OCI-LY1 (cell line): ENCODE measurements around the gene ZNF292.
A peak's percentile ranks its signal among the peaks of the same experiment; 100 is the strongest.

Source experiments
- H2AFZ ChIP-seq: fragments of 200-600 bp; sonication (generic), shearing (Covaris generic); 2 replicates; pipeline ENCODE4 v1.6.0; 2014; ENCODE audit warnings: antibody characterized with exemption, mild to moderate bottlenecking, low read length
- H3F3A ChIP-seq: fragments of 200-600 bp; sonication (generic), shearing (Covaris generic); 2 replicates; pipeline ENCODE4 v1.6.0; 2014; ENCODE audit warnings: mild to moderate bottlenecking, antibody characterized with exemption, low read length, moderate library complexity; ENCODE audit not compliant: insufficient read depth
- H3K27ac ChIP-seq: fragments of 200-600 bp; sonication (generic); 2 replicates; pipeline ENCODE4 v1.5.1; 2014; ENCODE audit warnings: low read length, mixed run types, mild to moderate bottlenecking, low read depth; ENCODE audit not compliant: poor library complexity, severe bottlenecking
- H3K27me3 ChIP-seq: fragments of 200-600 bp; sonication (generic); 2 replicates; pipeline ENCODE4 v1.6.0; 2014; ENCODE audit warnings: antibody characterized with exemption, mild to moderate bottlenecking, low read length, moderate library complexity; ENCODE audit not compliant: insufficient read depth
- H3K36me3 ChIP-seq: fragments of 200-600 bp; sonication (generic); 2 replicates; pipeline ENCODE4 v1.6.1; 2014; ENCODE audit warnings: mild to moderate bottlenecking, antibody characterized with exemption, low read length, moderate library complexity, mixed read lengths; ENCODE audit not compliant: insufficient read depth
- H3K4me1 ChIP-seq: fragments of 200-600 bp; sonication (generic); 2 replicates; pipeline ENCODE4 v1.5.1; 2014; ENCODE audit warnings: mild to moderate bottlenecking, low read length, moderate library complexity; ENCODE audit not compliant: insufficient read depth, severe bottlenecking
- H3K4me2 ChIP-seq: fragments of 200-600 bp; sonication (generic), shearing (Covaris generic); 2 replicates; pipeline ENCODE4 v1.6.1; 2014; ENCODE audit warnings: low read length
- H3K4me3 ChIP-seq: fragments of 200-600 bp; sonication (generic); 2 replicates; pipeline ENCODE4 v1.5.1; 2014; ENCODE audit warnings: low read length, low read depth, mild to moderate bottlenecking, mixed read lengths; ENCODE audit not compliant: poor library complexity, severe bottlenecking
- H3K79me2 ChIP-seq: fragments of 200-600 bp; shearing (Covaris generic); 2 replicates; pipeline ENCODE4 v1.6.1; 2016; ENCODE audit warnings: mixed run types, low read length, mixed read lengths; ENCODE audit not compliant: insufficient read depth
- H3K9ac ChIP-seq: fragments of 200-600 bp; sonication (generic), shearing (Covaris generic); 2 replicates; pipeline ENCODE4 v1.6.1; 2014; ENCODE audit warnings: mild to moderate bottlenecking, low read length, mixed read lengths
- H3K9me2 ChIP-seq: fragments of 200-600 bp; sonication (generic), shearing (Covaris generic); 2 replicates; pipeline ENCODE4 v1.6.1; 2014; ENCODE audit warnings: low read depth, mild to moderate bottlenecking, low read length, mixed read lengths
- H3K9me3 ChIP-seq: fragments of 200-600 bp; shearing (Covaris generic); 2 replicates; pipeline ENCODE4 v1.6.1; 2014; ENCODE audit warnings: low read length, mixed read lengths
- H4K20me1 ChIP-seq: fragments of 200-600 bp; sonication (generic), shearing (Covaris generic); 2 replicates; pipeline ENCODE4 v1.6.0; 2016; ENCODE audit warnings: mild to moderate bottlenecking, low read length; ENCODE audit not compliant: insufficient read depth
- CTCF ChIP-seq: fragments of 200-600 bp; sonication (generic), shearing (Covaris generic); IDR thresholded peaks from 2 replicates; pipeline ENCODE4 v1.5.1; 2017; ENCODE audit warnings: mild to moderate bottlenecking, antibody characterized with exemption, low read length, moderate library complexity, mixed read lengths
- EZH2 ChIP-seq: fragments of 200-600 bp; sonication (generic), shearing (Covaris generic); IDR thresholded peaks from 2 replicates; pipeline ENCODE4 v1.8.0; 2017; ENCODE audit warnings: borderline replicate concordance, mixed run types, mild to moderate bottlenecking, antibody characterized with exemption, low read length, moderate library complexity, mixed read lengths

The ZNF292 gene

GRCh38 chr6:87277123-87277522 is 121.8 kb downstream of the ZNF292 start:
- no peaks in the 10 kb centered on the region for H3K27me3 ChIP-seq
- no peaks in the 10 kb centered on the region for H3K79me2 ChIP-seq
- no peak overlapping the region for H3K4me2 ChIP-seq
- H4K20me1 ChIP-seq, result no peaks in the 10 kb centered on the region
- TF ChIP-seq CTCF (peak; percentile 64), EZH2 (no peak)
- H3F3A ChIP-seq, result peaks cover 4% of the 10 kb centered on the region; the same call in 1 of the 2 replicates
- H3K36me3 ChIP-seq, result no peaks in the 10 kb centered on the region
- no peaks in the 10 kb centered on the region for H3K9me2 ChIP-seq
- no peak overlapping the region for H3K27ac ChIP-seq
- H3K9me3 ChIP-seq, result no peaks in the 10 kb centered on the region
- H2AFZ ChIP-seq, result no peak overlapping the region
- H3K4me1 ChIP-seq, result peaks cover 3% of the 10 kb centered on the region
- H3K9ac ChIP-seq, result no peak overlapping the region
- H3K4me3 ChIP-seq, result no peak overlapping the region

- Histone ChIP-seq H4K20me1 (no peaks in the 10 kb centered on the region), H3K4me1 (peaks cover 3% of the 10 kb centered on the region)
These were observed 123.8 kb downstream of the ZNF292 start for GRCh38 chr6:87279196-87279595.

GRCh38 chr6:87281426-87281825 is 126.1 kb downstream of the ZNF292 start:
- H3K4me1 ChIP-seq, result peaks cover 3% of the 10 kb centered on the region
- no peaks in the 10 kb centered on the region; the same call in 1 of the 2 replicates for H3K27me3 ChIP-seq
- TF ChIP-seq EZH2 (no peak), CTCF (no peak)
- H3K4me3 ChIP-seq, result no peak overlapping the region
- H3K9me2 ChIP-seq, result no peaks in the 10 kb centered on the region
- no peak overlapping the region for H3K9ac ChIP-seq
- H3K9me3 ChIP-seq, result no peaks in the 10 kb centered on the region
- no peak overlapping the region for H2AFZ ChIP-seq
- H3K36me3 ChIP-seq, result no peaks in the 10 kb centered on the region
- H3F3A ChIP-seq, result peaks cover 4% of the 10 kb centered on the region; the same call in 1 of the 2 replicates
- H3K79me2 ChIP-seq, result no peaks in the 10 kb centered on the region
- no peak overlapping the region for H3K27ac ChIP-seq
- no peak overlapping the region for H3K4me2 ChIP-seq
- no peaks in the 10 kb centered on the region for H4K20me1 ChIP-seq

More at GRCh38 chr6:87279196-87279595, 123.8 kb downstream of the ZNF292 start:
- H3K36me3 ChIP-seq, result no peaks in the 10 kb centered on the region
- H3F3A ChIP-seq, result peaks cover 4% of the 10 kb centered on the region; the same call in 1 of the 2 replicates
- no peak overlapping the region for H3K4me3 ChIP-seq
- no peaks in the 10 kb centered on the region for H3K79me2 ChIP-seq
- no peak for TF ChIP-seq CTCF
- no peak for TF ChIP-seq EZH2
- H3K4me2 ChIP-seq, result no peak overlapping the region
- H3K27ac ChIP-seq, result no peak overlapping the region
- H3K27me3 ChIP-seq, result no peaks in the 10 kb centered on the region
- no peak overlapping the region for H2AFZ ChIP-seq
- no peak overlapping the region for H3K9ac ChIP-seq
- no peaks in the 10 kb centered on the region for H3K9me2 ChIP-seq
- H3K9me3 ChIP-seq, result no peaks in the 10 kb centered on the region
